ENCODE data around the gene FAM241A.

DNA sequence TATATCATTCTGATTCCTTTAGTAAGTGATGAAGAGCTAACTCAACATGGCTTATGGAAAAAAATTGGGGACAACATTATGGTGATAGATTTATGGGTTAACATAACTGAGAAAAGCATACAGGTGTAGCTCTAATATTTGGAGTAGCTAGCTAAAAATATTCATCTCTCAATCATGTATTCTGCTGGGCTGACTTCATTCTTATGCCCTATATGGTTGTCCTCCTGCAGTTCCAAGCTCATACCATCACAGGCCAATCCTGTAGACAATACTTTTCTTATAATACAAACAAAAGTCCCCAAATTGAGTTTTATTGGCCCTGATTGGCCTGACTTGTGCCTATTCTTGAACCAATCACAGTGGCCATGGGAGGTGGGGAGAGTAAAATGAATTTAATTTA lies 6.7 kb upstream of the FAM241A start:
- TF ChIP-seq EHMT2 (IDR thresholded peaks at IDR 0.05; ENCODE audit: borderline replicate concordance, low read depth, low read length) (no peak), ASH2L (IDR thresholded peaks at IDR 0.05; ENCODE audit: insufficient read length, low read depth, low read length) (no peak), KDM1A (CRISPR knock-in tag; IDR thresholded peaks at IDR 0.05) (no peak), ZBTB21 (CRISPR knock-in tag; IDR thresholded peaks at IDR 0.05) (no peak), PAWR (CRISPR knock-in tag; IDR thresholded peaks at IDR 0.05; ENCODE audit: borderline replicate concordance) (no peak), JUN (CRISPR knock-in tag; IDR thresholded peaks at IDR 0.05) (no peak), ZNF430 (CRISPR knock-in tag; IDR thresholded peaks at IDR 0.05) (no peak)
- TF ChIP-seq, protein P1, sequence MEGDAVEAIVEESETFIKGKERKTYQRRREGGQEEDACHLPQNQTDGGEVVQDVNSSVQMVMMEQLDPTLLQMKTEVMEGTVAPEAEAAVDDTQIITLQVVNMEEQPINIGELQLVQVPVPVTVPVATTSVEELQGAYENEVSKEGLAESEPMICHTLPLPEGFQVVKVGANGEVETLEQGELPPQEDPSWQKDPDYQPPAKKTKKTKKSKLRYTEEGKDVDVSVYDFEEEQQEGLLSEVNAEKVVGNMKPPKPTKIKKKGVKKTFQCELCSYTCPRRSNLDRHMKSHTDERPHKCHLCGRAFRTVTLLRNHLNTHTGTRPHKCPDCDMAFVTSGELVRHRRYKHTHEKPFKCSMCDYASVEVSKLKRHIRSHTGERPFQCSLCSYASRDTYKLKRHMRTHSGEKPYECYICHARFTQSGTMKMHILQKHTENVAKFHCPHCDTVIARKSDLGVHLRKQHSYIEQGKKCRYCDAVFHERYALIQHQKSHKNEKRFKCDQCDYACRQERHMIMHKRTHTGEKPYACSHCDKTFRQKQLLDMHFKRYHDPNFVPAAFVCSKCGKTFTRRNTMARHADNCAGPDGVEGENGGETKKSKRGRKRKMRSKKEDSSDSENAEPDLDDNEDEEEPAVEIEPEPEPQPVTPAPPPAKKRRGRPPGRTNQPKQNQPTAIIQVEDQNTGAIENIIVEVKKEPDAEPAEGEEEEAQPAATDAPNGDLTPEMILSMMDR (CRISPR knock-in tag; IDR thresholded peaks at IDR 0.05), result no peak
- TF ChIP-seq, protein P2, sequence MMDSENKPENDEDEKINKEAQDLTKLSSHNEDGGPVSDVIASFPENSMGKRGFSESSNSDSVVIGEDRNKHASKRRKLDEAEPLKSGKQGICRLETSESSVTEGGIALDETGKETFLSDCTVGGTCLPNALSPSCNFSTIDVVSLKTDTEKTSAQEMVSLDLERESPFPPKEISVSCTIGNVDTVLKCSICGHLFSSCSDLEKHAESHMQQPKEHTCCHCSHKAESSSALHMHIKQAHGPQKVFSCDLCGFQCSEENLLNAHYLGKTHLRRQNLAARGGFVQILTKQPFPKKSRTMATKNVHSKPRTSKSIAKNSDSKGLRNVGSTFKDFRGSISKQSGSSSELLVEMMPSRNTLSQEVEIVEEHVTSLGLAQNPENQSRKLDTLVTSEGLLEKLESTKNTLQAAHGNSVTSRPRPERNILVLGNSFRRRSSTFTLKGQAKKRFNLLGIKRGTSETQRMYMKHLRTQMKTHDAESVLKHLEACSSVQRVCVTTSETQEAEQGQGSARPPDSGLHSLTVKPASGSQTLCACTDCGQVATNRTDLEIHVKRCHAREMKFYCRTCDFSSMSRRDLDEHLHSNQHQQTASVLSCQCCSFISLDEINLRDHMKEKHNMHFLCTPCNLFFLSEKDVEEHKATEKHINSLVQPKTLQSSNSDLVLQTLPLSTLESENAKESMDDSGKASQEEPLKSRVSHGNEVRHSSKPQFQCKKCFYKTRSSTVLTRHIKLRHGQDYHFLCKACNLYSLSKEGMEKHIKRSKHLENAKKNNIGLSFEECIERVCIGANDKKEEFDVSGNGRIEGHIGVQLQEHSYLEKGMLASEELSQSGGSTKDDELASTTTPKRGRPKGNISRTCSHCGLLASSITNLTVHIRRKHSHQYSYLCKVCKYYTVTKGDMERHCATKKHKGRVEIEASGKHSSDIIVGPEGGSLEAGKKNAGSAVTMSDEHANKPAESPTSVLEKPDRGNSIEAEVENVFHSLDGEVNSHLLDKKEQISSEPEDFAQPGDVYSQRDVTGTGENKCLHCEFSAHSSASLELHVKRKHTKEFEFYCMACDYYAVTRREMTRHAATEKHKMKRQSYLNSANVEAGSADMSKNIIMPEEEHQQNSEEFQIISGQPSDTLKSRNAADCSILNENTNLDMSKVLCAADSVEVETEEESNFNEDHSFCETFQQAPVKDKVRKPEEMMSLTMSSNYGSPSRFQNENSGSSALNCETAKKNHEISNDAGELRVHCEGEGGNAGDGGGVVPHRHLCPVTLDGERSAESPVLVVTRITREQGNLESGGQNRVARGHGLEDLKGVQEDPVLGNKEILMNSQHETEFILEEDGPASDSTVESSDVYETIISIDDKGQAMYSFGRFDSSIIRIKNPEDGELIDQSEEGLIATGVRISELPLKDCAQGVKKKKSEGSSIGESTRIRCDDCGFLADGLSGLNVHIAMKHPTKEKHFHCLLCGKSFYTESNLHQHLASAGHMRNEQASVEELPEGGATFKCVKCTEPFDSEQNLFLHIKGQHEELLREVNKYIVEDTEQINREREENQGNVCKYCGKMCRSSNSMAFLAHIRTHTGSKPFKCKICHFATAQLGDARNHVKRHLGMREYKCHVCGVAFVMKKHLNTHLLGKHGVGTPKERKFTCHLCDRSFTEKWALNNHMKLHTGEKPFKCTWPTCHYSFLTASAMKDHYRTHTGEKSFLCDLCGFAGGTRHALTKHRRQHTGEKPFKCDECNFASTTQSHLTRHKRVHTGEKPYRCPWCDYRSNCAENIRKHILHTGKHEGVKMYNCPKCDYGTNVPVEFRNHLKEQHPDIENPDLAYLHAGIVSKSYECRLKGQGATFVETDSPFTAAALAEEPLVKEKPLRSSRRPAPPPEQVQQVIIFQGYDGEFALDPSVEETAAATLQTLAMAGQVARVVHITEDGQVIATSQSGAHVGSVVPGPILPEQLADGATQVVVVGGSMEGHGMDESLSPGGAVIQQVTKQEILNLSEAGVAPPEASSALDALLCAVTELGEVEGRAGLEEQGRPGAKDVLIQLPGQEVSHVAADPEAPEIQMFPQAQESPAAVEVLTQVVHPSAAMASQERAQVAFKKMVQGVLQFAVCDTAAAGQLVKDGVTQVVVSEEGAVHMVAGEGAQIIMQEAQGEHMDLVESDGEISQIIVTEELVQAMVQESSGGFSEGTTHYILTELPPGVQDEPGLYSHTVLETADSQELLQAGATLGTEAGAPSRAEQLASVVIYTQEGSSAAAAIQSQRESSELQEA (CRISPR knock-in tag; IDR thresholded peaks at IDR 0.05; ENCODE audit: not compliant biosample characterization), result no peak

All from HepG2 (cell line).